Activated CD4-positive, alpha-beta T cell treated with anti-CD3 and anti-CD28 coated beads, Interleukin-2, Interleukin-4, amounts not matched to agents 100 ng/mL and 50 ng/mL, durations not matched to agents 16 hours and 8 hours (primary cell): Measurements from ENCODE around the gene TMEM235.
"Not testable (repeated sequence)": the region's sequence is repeated elsewhere in the genome, so short reads cannot be mapped to it uniquely, and the experiment has no call there.

Experiments used
- DNase-seq: peaks from one replicate; pipeline ENCODE4 v3.0.0-alpha.2; 2020; ENCODE audit warnings: low spot score

The TMEM235 gene

GRCh38 chr17:78238823-78239488 lies 7.5 kb downstream of the TMEM235 start:
- DNase-seq, result no peak

GRCh38 chr17:78239489-78239931 lies 8.1 kb downstream of the TMEM235 start:
- no peak for DNase-seq

- DNase-seq, result no peak
Observed at GRCh38 chr17:78240012-78240655, 8.7 kb downstream of the TMEM235 start.

GRCh38 chr17:78240839-78241238 lies 9.4 kb downstream of the TMEM235 start:
- no peak for DNase-seq

- DNase-seq, result no peak
Observed at GRCh38 chr17:78241277-78242023, 10.0 kb downstream of the TMEM235 start.

- no peak for DNase-seq
Observed at GRCh38 chr17:78242024-78242742, 10.8 kb downstream of the TMEM235 start.

- DNase-seq, result no peak
Observed at GRCh38 chr17:78247304-78247703, 15.9 kb downstream of the TMEM235 start.

- no peak for DNase-seq
Observed at GRCh38 chr17:78248051-78248914, 16.9 kb downstream of the TMEM235 start.

GRCh38 chr17:78249074-78249817 lies 17.8 kb downstream of the TMEM235 start:
- DNase-seq, result no peak

GRCh38 chr17:78249818-78250806 lies 18.7 kb downstream of the TMEM235 start:
- no peak for DNase-seq

GRCh38 chr17:78250891-78251772 lies 19.7 kb downstream of the TMEM235 start:
- DNase-seq, result peak; percentile 92

- no peak for DNase-seq
Observed at GRCh38 chr17:78251773-78252103, 20.3 kb downstream of the TMEM235 start.

GRCh38 chr17:78252111-78252634 lies 20.7 kb downstream of the TMEM235 start:
- DNase-seq, result no peak

- no peak for DNase-seq
Observed at GRCh38 chr17:78252701-78253635, 21.5 kb downstream of the TMEM235 start.

- not testable (repeated sequence) for DNase-seq
Observed at GRCh38 chr17:78253636-78253945, 22.2 kb downstream of the TMEM235 start.

- DNase-seq, result peak; percentile 83
Observed at GRCh38 chr17:78253946-78254672, 22.7 kb downstream of the TMEM235 start.
